ENCODE measurements around the gene CYTH1. TPM values are rescaled to one million over a fixed set of nuclear protein-coding genes. Genes with fewer than 3 reads are reported as not detected.

Gene CYTH1, protein sequence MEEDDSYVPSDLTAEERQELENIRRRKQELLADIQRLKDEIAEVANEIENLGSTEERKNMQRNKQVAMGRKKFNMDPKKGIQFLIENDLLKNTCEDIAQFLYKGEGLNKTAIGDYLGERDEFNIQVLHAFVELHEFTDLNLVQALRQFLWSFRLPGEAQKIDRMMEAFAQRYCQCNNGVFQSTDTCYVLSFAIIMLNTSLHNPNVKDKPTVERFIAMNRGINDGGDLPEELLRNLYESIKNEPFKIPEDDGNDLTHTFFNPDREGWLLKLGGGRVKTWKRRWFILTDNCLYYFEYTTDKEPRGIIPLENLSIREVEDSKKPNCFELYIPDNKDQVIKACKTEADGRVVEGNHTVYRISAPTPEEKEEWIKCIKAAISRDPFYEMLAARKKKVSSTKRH
- 100 to 1,000 TPM; 297 to 452 (median 420) TPM for total RNA-seq
- polyA plus RNA-seq, result 100 to 1,000 TPM; 314 to 395 TPM
- total RNA-seq, result 743 reads per million, percentile 99 among the genes with 10 or more reads in this experiment

DNA sequence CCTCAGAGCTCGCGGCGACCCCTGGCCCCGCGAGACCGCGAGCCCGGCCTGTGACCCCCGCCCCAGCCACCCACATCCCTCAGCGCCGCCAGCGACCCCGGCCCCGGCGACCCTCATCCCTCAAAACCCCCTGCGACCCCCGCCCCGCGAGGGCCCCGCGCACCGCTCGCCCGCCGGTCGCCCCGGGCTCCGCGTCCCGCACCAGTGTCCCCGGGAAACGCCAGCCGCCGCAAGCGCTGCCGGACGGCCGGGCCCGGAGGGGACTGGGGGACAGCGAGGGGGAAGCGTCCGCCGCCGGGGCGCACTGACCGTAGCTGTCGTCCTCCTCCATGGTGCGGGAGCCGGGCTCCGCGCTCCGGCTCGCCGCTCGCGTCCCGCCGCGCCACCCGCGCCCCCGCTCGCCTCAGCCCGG is at the start of gene CYTH1:
CYTH1 (minus strand) TSS at position 381 of the 412 bp plus-strand sequence; CDS start at position 331, 50 bp downstream.
- Mint-ChIP-seq H3K4me3 (peak within 1 kb of the TSS; percentile 88 to 99 (median 94)), H3K36me3 (peaks cover 0 to 24% (median 6%) of the 10 kb centered on the region in 5 donors), H3K27me3 (no peaks in the 10 kb centered on the region), H3K4me1 (peaks cover 24 to 61% (median 55%) of the 10 kb centered on the region in 7 donors), H3K9me3 (no peaks in the 10 kb centered on the region), H3K27ac (peak within 1 kb of the TSS; percentile 91 to 99 (median 96))
- no peaks in the 10 kb centered on the region for H3K9me3 ChIP-seq (ENCODE audit: control insufficient read depth in 2 of 3, low read length in 3 of 3)
- peaks cover 49 to 53% of the 10 kb centered on the region in 2 donors for H3K4me1 ChIP-seq (ENCODE audit: control insufficient read depth in 2 of 2, insufficient read depth in 2 of 2, low read length in 2 of 2)
- H3K36me3 ChIP-seq (ENCODE audit: control insufficient read depth in 2 of 3, insufficient read depth in 3 of 3, low read length in 3 of 3), result peaks cover 0 to 6% (median 0%) of the 10 kb centered on the region in 3 experiments
- peak within 1 kb of the TSS; percentile 96 for H3K4me3 ChIP-seq (ENCODE audit: low read length)
- no peaks in the 10 kb centered on the region for H3K27me3 ChIP-seq (ENCODE audit: control insufficient read depth in 2 of 2, insufficient read depth in 2 of 2, low read length in 2 of 2)
- H3K27ac ChIP-seq (ENCODE audit: low read depth, low read length), result peak within 1 kb of the TSS; percentile 95
- intact Hi-C loops (cut with micrococcal nuclease), result loop anchor here (1.0 to 2.0 kb wide), 3 partner anchors 37 to 59 kb away; partner anchors contain the start of gene USP36 (in 1 of the 2)
- ATAC-seq (no peak), DNase-seq (no peak)
- ChIA-PET CTCF (interaction anchor here (0.6 to 1.3 kb wide), 3 partner anchors 17 to 23 kb away, joined by 3 read pairs; no protein-coding TSS in a partner anchor), POLR2A (interaction anchor here (0.5 to 3.7 kb wide), 12 partner anchors 8 to 450 kb away, joined by 3 to 38 read pairs (median 4); no protein-coding TSS in a partner anchor)

DNA sequence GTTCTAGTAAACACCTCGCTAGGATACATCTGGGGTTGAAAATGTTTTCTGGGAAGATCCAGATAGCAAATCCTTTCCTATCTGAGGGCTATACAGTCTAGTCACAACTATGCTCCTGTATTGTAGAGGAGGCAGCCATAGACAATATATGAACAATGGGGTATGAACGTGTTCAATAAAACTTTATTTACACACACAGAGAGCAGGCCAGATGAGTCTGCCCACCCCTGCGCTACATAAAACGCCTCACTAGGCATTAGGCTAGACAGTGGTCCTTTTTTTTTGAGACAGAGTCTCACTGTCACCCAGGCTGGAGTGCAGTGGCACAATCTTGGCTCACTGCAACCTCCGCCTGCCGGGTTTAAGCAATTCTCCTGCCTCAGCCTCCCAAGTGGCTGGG is 47.4 kb upstream of the CYTH1 start:
- Mint-ChIP-seq H3K27ac (peak overlapping the region in 2 of 9 donors; percentile 7 to 67), H3K9me3 (peaks cover 0 to 4% (median 0%) of the 10 kb centered on the region in 11 donors), H3K27me3 (no peaks in the 10 kb centered on the region), H3K4me1 (peaks cover 19 to 43% (median 33%) of the 10 kb centered on the region in 7 donors), H3K36me3 (peaks cover 22 to 79% (median 45%) of the 10 kb centered on the region in 5 donors), H3K4me3 (no peak overlapping the region)
- no peaks in the 10 kb centered on the region for H3K27me3 ChIP-seq (ENCODE audit: control insufficient read depth in 2 of 2, insufficient read depth in 2 of 2, low read length in 2 of 2)
- H3K27ac ChIP-seq (ENCODE audit: low read depth, low read length), result no peak overlapping the region
- CTCF ChIA-PET, result interaction anchor here (0.7 kb wide), 1 partner anchor 36 kb away, joined by 5 read pairs; no protein-coding TSS in a partner anchor
- H3K4me1 ChIP-seq (ENCODE audit: control insufficient read depth in 2 of 2, insufficient read depth in 2 of 2, low read length in 2 of 2), result no peaks in the 10 kb centered on the region
- no peak for DNase-seq
- no peaks in the 10 kb centered on the region for H3K9me3 ChIP-seq (ENCODE audit: control insufficient read depth in 2 of 3, low read length in 3 of 3)
- H3K4me3 ChIP-seq (ENCODE audit: low read length), result no peak overlapping the region
- peaks cover 31 to 98% (median 41%) of the 10 kb centered on the region in 3 experiments for H3K36me3 ChIP-seq (ENCODE audit: control insufficient read depth in 2 of 3, insufficient read depth in 3 of 3, low read length in 3 of 3)
- POLR2A ChIA-PET, result interaction anchor here (0.5 to 2.5 kb wide), 3 partner anchors 10 to 454 kb away, joined by 3 to 12 read pairs (median 4); no protein-coding TSS in a partner anchor
- no peak for ATAC-seq
- intact Hi-C loops (cut with micrococcal nuclease), result no loop called here

DNA sequence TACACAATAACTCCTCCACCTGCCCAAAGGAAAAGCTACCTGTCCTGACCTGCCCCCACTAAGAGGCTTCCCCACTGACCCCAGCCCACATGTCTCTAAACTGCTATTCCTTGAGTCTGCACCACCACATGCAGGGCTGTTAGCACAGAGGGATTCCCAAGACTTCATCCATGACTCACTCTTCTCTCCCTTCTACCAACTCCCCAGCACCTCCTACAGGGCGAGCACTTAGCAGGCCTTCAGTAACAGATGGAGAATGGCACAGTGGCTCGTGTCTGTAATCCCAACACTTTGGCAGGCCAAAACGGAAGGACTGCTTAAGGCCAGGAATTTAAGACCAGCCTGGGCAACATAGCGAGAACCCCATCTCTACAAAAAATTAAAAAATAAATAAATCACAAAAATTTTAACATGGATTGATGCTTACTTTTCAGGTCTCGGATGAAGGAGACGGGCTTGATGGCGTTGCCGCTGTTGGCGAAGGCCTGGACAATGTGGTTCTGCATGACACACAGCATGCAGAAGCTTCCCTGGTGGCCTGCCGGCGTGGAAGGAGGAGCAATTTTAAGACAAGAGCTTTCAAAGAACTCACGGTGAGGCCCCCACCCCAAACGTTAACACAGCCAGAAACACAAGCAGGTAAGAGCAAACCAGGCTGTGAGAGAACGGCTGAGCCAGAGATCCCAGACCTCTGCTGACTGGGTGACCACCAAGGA is 46.6 kb upstream of the CYTH1 start:
- Mint-ChIP-seq H3K4me1 (peaks cover 21 to 52% (median 39%) of the 10 kb centered on the region in 7 donors), H3K27me3 (no peaks in the 10 kb centered on the region), H3K9me3 (peaks cover 0 to 4% (median 0%) of the 10 kb centered on the region in 11 donors), H3K4me3 (peak overlapping the region in 1 of 10 donors; percentile 17), H3K27ac (peak overlapping the region; percentile 6 to 72 (median 56)), H3K36me3 (peaks cover 27 to 85% (median 48%) of the 10 kb centered on the region in 5 donors)
- POLR2A ChIA-PET, result interaction anchor here (2.5 kb wide), 1 partner anchor 10 kb away, joined by 12 read pairs; no protein-coding TSS in a partner anchor
- no peak overlapping the region for H3K4me3 ChIP-seq (ENCODE audit: low read length)
- intact Hi-C loops (cut with micrococcal nuclease), result no loop called here
- no peaks in the 10 kb centered on the region for H3K4me1 ChIP-seq (ENCODE audit: control insufficient read depth in 2 of 2, insufficient read depth in 2 of 2, low read length in 2 of 2)
- no peaks in the 10 kb centered on the region for H3K9me3 ChIP-seq (ENCODE audit: control insufficient read depth in 2 of 3, low read length in 3 of 3)
- no peaks in the 10 kb centered on the region for H3K27me3 ChIP-seq (ENCODE audit: control insufficient read depth in 2 of 2, insufficient read depth in 2 of 2, low read length in 2 of 2)
- ATAC-seq, result peak; percentile 48
- CTCF ChIA-PET, result no interaction called here
- H3K36me3 ChIP-seq (ENCODE audit: control insufficient read depth in 2 of 3, insufficient read depth in 3 of 3, low read length in 3 of 3), result peaks cover 35 to 98% (median 43%) of the 10 kb centered on the region in 3 experiments
- no peak for DNase-seq
- H3K27ac ChIP-seq (ENCODE audit: low read depth, low read length), result no peak overlapping the region

DNA sequence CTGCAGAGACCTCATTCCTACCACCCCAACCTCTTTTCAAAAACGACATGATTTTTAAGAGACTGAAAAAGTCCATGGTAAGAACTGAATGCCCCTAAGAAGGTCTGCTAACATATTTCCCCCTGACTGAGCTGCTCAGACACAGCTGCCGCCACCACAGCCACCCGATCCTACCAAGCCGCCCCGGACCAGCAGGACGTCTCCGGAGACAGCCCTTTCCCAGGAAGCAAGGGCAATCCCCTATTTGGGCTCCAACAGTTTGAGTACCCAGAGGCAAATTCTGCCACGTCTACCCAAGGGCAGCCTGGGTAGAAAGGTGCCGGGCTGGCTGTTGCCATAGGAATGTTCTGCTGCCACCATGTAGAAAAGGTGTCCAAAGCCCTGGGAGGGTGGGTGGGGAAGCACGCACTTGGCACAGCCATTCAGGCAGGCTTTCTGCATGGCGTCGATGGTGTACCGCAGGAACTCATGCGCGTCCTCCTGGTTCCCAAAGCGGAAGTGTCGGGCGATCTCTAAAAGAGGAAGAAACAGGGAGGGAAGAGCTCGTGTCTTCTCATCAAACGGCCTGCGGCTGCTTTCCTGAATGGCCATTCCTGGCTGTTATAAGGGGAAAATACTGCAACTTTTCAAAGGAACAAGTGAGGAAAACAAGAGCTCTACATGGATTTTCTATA is 44.9 kb upstream of the CYTH1 start:
- no peak overlapping the region for H3K4me3 ChIP-seq (ENCODE audit: low read length)
- no peak for ATAC-seq
- intact Hi-C loops (cut with micrococcal nuclease), result no loop called here
- H3K9me3 Mint-ChIP-seq, result peaks cover 0 to 4% (median 0%) of the 10 kb centered on the region in 11 donors
- H3K27me3 Mint-ChIP-seq, result no peaks in the 10 kb centered on the region
- no peaks in the 10 kb centered on the region for H3K4me1 ChIP-seq (ENCODE audit: control insufficient read depth in 2 of 2, insufficient read depth in 2 of 2, low read length in 2 of 2)
- H3K4me3 Mint-ChIP-seq, result no peak overlapping the region
- POLR2A ChIA-PET, result interaction anchor here (0.7 to 1.5 kb wide), 4 partner anchors 11 to 79 kb away, joined by 3 to 5 read pairs (median 3); no protein-coding TSS in a partner anchor
- CTCF ChIA-PET, result interaction anchor here (1.0 kb wide), 2 partner anchors 40 to 119 kb away, joined by 3 read pairs; no protein-coding TSS in a partner anchor
- peaks cover 27 to 60% (median 44%) of the 10 kb centered on the region in 7 donors for H3K4me1 Mint-ChIP-seq
- H3K9me3 ChIP-seq (ENCODE audit: control insufficient read depth in 2 of 3, low read length in 3 of 3), result no peaks in the 10 kb centered on the region
- H3K27me3 ChIP-seq (ENCODE audit: control insufficient read depth in 2 of 2, insufficient read depth in 2 of 2, low read length in 2 of 2), result no peaks in the 10 kb centered on the region
- no peak overlapping the region for H3K27ac ChIP-seq (ENCODE audit: low read depth, low read length)
- DNase-seq, result no peak
- peaks cover 29 to 96% (median 46%) of the 10 kb centered on the region in 3 experiments for H3K36me3 ChIP-seq (ENCODE audit: control insufficient read depth in 2 of 3, insufficient read depth in 3 of 3, low read length in 3 of 3)
- H3K36me3 Mint-ChIP-seq, result peaks cover 27 to 84% (median 55%) of the 10 kb centered on the region in 5 donors
- H3K27ac Mint-ChIP-seq, result peak overlapping the region in 6 of 9 donors; percentile 22 to 70 (median 54)

DNA sequence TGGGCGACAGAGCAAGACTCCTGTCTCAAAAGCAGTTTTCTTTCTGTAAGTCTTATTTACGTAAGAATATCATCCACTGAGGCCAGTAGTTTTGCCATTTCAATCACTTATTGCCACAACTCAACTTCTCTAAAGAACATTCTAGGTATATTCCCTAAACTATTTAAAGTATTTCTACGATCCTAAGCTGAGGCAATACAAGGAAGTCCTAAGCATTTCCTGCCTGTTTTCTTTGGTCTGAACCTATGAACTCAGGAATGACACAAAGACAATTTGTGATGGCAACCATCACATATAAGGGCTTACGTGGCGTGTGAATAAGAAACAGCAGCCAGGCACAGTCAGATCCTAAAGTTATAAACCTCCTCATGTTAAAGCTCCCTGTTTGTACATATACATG is 44.3 kb upstream of the CYTH1 start:
- Histone ChIP-seq H3K4me1 (ENCODE audit: control insufficient read depth in 2 of 2, insufficient read depth in 2 of 2, low read length in 2 of 2) (no peaks in the 10 kb centered on the region), H3K4me3 (ENCODE audit: low read length) (no peak overlapping the region), H3K36me3 (ENCODE audit: control insufficient read depth in 2 of 3, insufficient read depth in 3 of 3, low read length in 3 of 3) (peaks cover 32 to 96% (median 40%) of the 10 kb centered on the region in 3 experiments), H3K9me3 (ENCODE audit: control insufficient read depth in 2 of 3, low read length in 3 of 3) (no peaks in the 10 kb centered on the region), H3K27me3 (ENCODE audit: control insufficient read depth in 2 of 2, insufficient read depth in 2 of 2, low read length in 2 of 2) (no peaks in the 10 kb centered on the region), H3K27ac (ENCODE audit: low read depth, low read length) (no peak overlapping the region)
- CTCF ChIA-PET, result interaction anchor here (1.0 kb wide), 2 partner anchors 41 to 118 kb away, joined by 3 read pairs; no protein-coding TSS in a partner anchor
- Mint-ChIP-seq H3K27me3 (no peaks in the 10 kb centered on the region), H3K4me3 (no peak overlapping the region), H3K36me3 (peaks cover 27 to 83% (median 54%) of the 10 kb centered on the region in 5 donors), H3K4me1 (peaks cover 27 to 64% (median 45%) of the 10 kb centered on the region in 7 donors), H3K9me3 (peaks cover 0 to 4% (median 0%) of the 10 kb centered on the region in 11 donors), H3K27ac (peak overlapping the region in 5 of 9 donors; percentile 14 to 70 (median 36))
- intact Hi-C loops (cut with micrococcal nuclease), result no loop called here
- DNase-seq, result no peak
- POLR2A ChIA-PET, result interaction anchor here (0.8 to 1.5 kb wide), 3 partner anchors 12 to 79 kb away, joined by 3 to 5 read pairs (median 3); no protein-coding TSS in a partner anchor
- peak; percentile 28 for ATAC-seq
